SJCRH30 (cell line): Measurements from ENCODE around the gene STXBP3. TPM values are rescaled to one million over a fixed set of nuclear protein-coding genes. Genes with fewer than 3 reads are reported as not detected.
A peak's percentile ranks its signal among the peaks of the same experiment; 100 is the strongest.

Experiments
- DNase-seq, 2 experiments: peaks; one replicate each; pipeline ENCODE4 v3.0.0-alpha.2; 2015 to 2020
- H3K27ac ChIP-seq: fragments of 250-450 bp; sonication (Bioruptor Pico); 2 replicates; pipeline ENCODE4 v1.5.1; 2020; ENCODE audit warnings: mild to moderate bottlenecking, moderate library complexity
- H3K27me3 ChIP-seq: fragments of 250-450 bp; sonication (Bioruptor Pico); 2 replicates; pipeline ENCODE4 v1.5.1; 2020; ENCODE audit warnings: mild to moderate bottlenecking, moderate library complexity
- H3K36me3 ChIP-seq: fragments of 250-450 bp; sonication (Bioruptor Pico); 2 replicates; pipeline ENCODE4 v1.5.1; 2020; ENCODE audit warnings: mild to moderate bottlenecking, moderate library complexity
- H3K4me1 ChIP-seq: fragments of 250-450 bp; sonication (Bioruptor Pico); 2 replicates; pipeline ENCODE4 v1.5.1; 2020; ENCODE audit warnings: mild to moderate bottlenecking, moderate library complexity
- H3K4me3 ChIP-seq: fragments of 250-450 bp; sonication (Bioruptor Pico); 2 replicates; pipeline ENCODE4 v1.5.1; 2020; ENCODE audit warnings: mild to moderate bottlenecking, moderate library complexity
- H3K9me3 ChIP-seq: fragments of 250-450 bp; sonication (Bioruptor Pico); replicated peaks from 2 replicates; pipeline ENCODE4 v1.5.1; 2020; ENCODE audit warnings: mild to moderate bottlenecking, moderate library complexity
- total RNA-seq: library from RNA; depleted of rRNA; stranded (reverse); fragments of >200 nt; shearing (Covaris generic); gene quantifications from 2 replicates; pipeline ENCODE4 v1.2.3, GENCODE V29; 2014; rRNA removed

STXBP3 gene
- total RNA-seq, 1 experiment from 2014 or later: 38.6 TPM

GRCh38 chr1:108854221-108855019, 107.9 kb downstream of the STXBP3 start:
- DNase-seq: no peak
- Histone ChIP-seq H3K27me3 (0 out of 2 replicates have a peak, but pooled peaks cover 5% of the 10 kb centered on the region), H3K27ac (no peak overlapping the region), H3K36me3 (no peaks in the 10 kb centered on the region), H3K4me1 (peaks cover 6% of the 10 kb centered on the region; the same call in 1 of the 2 replicates), H3K4me3 (no peak overlapping the region), H3K9me3 (no peaks in the 10 kb centered on the region)

GRCh38 chr1:108856994-108857393, 110.5 kb downstream of the STXBP3 start, which contains the start of gene AKNAD1:
Gene AKNAD1, minus strand, starts transcription at chr1:108857094. Its CDS starts 4,430 bp downstream, at chr1:108852664.
- DNase-seq: no peak
- Histone ChIP-seq H3K27ac (no peak within 1 kb of the TSS), H3K36me3 (no peaks in the 10 kb centered on the region)

GRCh38 chr1:108858230-108858950, 111.9 kb downstream of the STXBP3 start:
- Histone ChIP-seq H3K27ac (no peak overlapping the region), H3K36me3 (no peaks in the 10 kb centered on the region)
- peak in 1 of 2 experiments; percentile 39 for DNase-seq

More at GRCh38 chr1:108856994-108857393, 110.5 kb downstream of the STXBP3 start, which contains the start of gene AKNAD1:
- H3K27me3 ChIP-seq: no peaks in the 10 kb centered on the region
- H3K9me3 ChIP-seq: no peaks in the 10 kb centered on the region
- peaks cover 6% of the 10 kb centered on the region; the same call in 1 of the 2 replicates for H3K4me1 ChIP-seq
- H3K4me3 ChIP-seq: no peak within 1 kb of the TSS

More at GRCh38 chr1:108858230-108858950, 111.9 kb downstream of the STXBP3 start:
- Histone ChIP-seq H3K4me1 (peaks cover 12% of the 10 kb centered on the region), H3K27me3 (no peaks in the 10 kb centered on the region), H3K4me3 (no peak overlapping the region), H3K9me3 (no peaks in the 10 kb centered on the region)

Other genes with a start within 250 kb of the STXBP3 start
- gene EEIG2, start 186.6 kb upstream of the STXBP3 start, total RNA-seq: 15.8 and 17.9 TPM in 2 replicates
- gene HENMT1, start 85.6 kb upstream of the STXBP3 start, total RNA-seq: not detected in 2 replicates
- gene PRPF38B, start 54.4 kb upstream of the STXBP3 start, total RNA-seq: 30.9 and 43.5 TPM in 2 replicates
- gene FNDC7, start 33.8 kb upstream of the STXBP3 start, total RNA-seq: 0.04 and 0.08 TPM in 2 replicates
- 0.30 and 0.87 TPM in 2 replicates for gene AKNAD1, start 110.4 kb downstream of the STXBP3 start, total RNA-seq
- 40.1 and 40.4 TPM in 2 replicates for gene GPSM2, start 130.3 kb downstream of the STXBP3 start, total RNA-seq
- 23.8 and 27.7 TPM in 2 replicates for gene CLCC1, start 216.8 kb downstream of the STXBP3 start, total RNA-seq